Activated T-helper 1 cell treated with anti-CD3 and anti-CD28 coated beads, Interleukin-12 subunit alpha, Interleukin-12 subunit beta, Interleukin-2, Interleukin-4 antibody, amounts not matched to agents 30 ng/mL and 10 ng/mL and 1 ng/mL, durations not matched to agents 14 hours and 24 hours and 36 hours (primary cell): ENCODE data around the gene MED25. TPM values are rescaled to one million over a fixed set of nuclear protein-coding genes. Genes with fewer than 3 reads are reported as not detected.

Source experiments
- DNase-seq: peaks from one replicate; pipeline ENCODE4 v3.0.0; 2021; ENCODE audit warnings: low spot score
- H3K27ac Mint-ChIP-seq: one replicate; pipeline ENCODE4 v1.8.0; 2021; ENCODE audit warnings: mild to moderate bottlenecking, mixed read lengths
- H3K27me3 Mint-ChIP-seq: one replicate; pipeline ENCODE4 v1.8.0; 2022; ENCODE audit warnings: mild to moderate bottlenecking, moderate library complexity, mixed read lengths; ENCODE audit not compliant: insufficient read depth
- H3K36me3 Mint-ChIP-seq: one replicate; pipeline ENCODE4 v1.8.0; 2021; ENCODE audit warnings: low read depth, mixed read lengths
- H3K4me1 Mint-ChIP-seq: one replicate; pipeline ENCODE4 v1.8.0; 2021; ENCODE audit warnings: low read depth, mixed read lengths
- H3K4me3 Mint-ChIP-seq: one replicate; pipeline ENCODE4 v1.8.0; 2021; ENCODE audit warnings: mild to moderate bottlenecking, moderate library complexity, mixed read lengths
- H3K9me3 Mint-ChIP-seq: one replicate; pipeline ENCODE4 v1.8.0; 2021; ENCODE audit warnings: mixed read lengths
- intact Hi-C: fragments of 100-400 bp; cut with micrococcal nuclease; formaldehyde crosslinking; loops from one replicate; pipeline ENCODE4 v1.15.1; 2024
- total RNA-seq: library from RNA; stranded (reverse); gene quantifications from 2 replicates; pipeline ENCODE4 v1.2.3, GENCODE V29; 2022

The MED25 gene
- total RNA-seq, 1 donor from 2014 or later = 54.2 TPM

DNA sequence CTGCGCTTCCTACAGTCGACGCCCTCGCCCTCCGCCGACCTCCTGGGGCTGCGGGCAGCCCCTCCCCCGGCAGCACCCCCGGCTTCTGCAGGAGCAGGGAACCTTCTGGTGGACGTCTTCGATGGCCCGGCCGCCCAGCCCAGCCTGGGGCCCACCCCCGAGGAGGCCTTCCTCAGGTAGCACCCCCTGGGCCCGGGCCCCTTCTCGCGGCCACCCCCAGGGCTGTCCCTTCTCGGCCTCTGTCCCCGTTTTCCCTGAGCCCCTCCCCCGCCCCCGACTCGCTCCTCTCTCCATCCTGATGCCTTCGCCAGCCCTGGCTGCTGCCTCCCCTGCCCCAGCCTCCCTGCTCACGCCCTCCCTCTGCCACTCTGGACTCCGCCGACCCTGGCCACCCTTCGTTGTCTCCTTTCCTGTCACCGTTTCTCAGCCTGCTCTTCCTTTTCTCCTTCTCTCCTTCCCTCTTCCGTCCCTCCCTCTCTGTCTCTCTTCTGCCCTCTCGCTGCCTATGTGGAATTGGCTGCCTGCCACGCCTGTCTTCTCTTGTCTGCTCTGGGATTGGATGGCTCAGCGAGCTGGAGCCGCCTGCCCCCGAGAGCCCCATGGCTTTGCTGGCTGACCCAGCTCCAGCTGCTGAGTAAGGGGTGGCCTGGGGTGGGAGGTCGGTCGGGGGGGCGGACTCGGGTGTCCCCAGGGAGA lies 16.0 kb upstream of the MED25 start:
- no peak for DNase-seq
- intact Hi-C loops = no loop called here
- Mint-ChIP-seq H3K4me1 (peaks cover under 1% of the 10 kb centered on the region), H3K4me3 (no peak overlapping the region), H3K27ac (no peak overlapping the region), H3K9me3 (no peaks in the 10 kb centered on the region), H3K36me3 (peaks cover 16% of the 10 kb centered on the region), H3K27me3 (no peaks in the 10 kb centered on the region)

GRCh38 chr19:49802836-49803528 lies 15.1 kb upstream of the MED25 start:
- peaks cover 16% of the 10 kb centered on the region for H3K36me3 Mint-ChIP-seq
- no peak overlapping the region for H3K4me3 Mint-ChIP-seq
- H3K27ac Mint-ChIP-seq = no peak overlapping the region
- intact Hi-C loops = no loop called here
- no peaks in the 10 kb centered on the region for H3K9me3 Mint-ChIP-seq
- peaks cover 9% of the 10 kb centered on the region for H3K4me1 Mint-ChIP-seq
- DNase-seq = no peak
- H3K27me3 Mint-ChIP-seq = no peaks in the 10 kb centered on the region

- no peak overlapping the region for H3K27ac Mint-ChIP-seq
- intact Hi-C loops = no loop called here
- peaks cover 12% of the 10 kb centered on the region for H3K4me1 Mint-ChIP-seq
Measured at GRCh38 chr19:49803529-49803856, 14.6 kb upstream of the MED25 start.

GRCh38 chr19:49805822-49806619 lies 12.1 kb upstream of the MED25 start:
- intact Hi-C loops = no loop called here
- no peak overlapping the region for H3K4me3 Mint-ChIP-seq
- no peaks in the 10 kb centered on the region for H3K9me3 Mint-ChIP-seq
- H3K27ac Mint-ChIP-seq = no peak overlapping the region
- DNase-seq = no peak
- H3K4me1 Mint-ChIP-seq = peaks cover 25% of the 10 kb centered on the region
- peaks cover 20% of the 10 kb centered on the region for H3K36me3 Mint-ChIP-seq
- no peaks in the 10 kb centered on the region for H3K27me3 Mint-ChIP-seq

More at GRCh38 chr19:49803529-49803856, 14.6 kb upstream of the MED25 start:
- H3K9me3 Mint-ChIP-seq = no peaks in the 10 kb centered on the region
- H3K4me3 Mint-ChIP-seq = no peak overlapping the region
- no peaks in the 10 kb centered on the region for H3K27me3 Mint-ChIP-seq
- DNase-seq = no peak
- H3K36me3 Mint-ChIP-seq = peaks cover 16% of the 10 kb centered on the region

DNA sequence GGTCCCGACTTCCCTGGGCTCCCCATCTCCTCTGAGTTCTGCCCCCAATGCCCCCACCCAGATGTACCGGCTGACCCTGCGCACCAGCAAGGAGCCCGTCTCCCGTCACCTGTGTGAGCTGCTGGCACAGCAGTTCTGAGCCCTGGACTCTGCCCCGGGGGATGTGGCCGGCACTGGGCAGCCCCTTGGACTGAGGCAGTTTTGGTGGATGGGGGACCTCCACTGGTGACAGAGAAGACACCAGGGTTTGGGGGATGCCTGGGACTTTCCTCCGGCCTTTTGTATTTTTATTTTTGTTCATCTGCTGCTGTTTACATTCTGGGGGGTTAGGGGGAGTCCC lies 11.5 kb upstream of the MED25 start:
- peaks cover 20% of the 10 kb centered on the region for H3K36me3 Mint-ChIP-seq
- peaks cover 25% of the 10 kb centered on the region for H3K4me1 Mint-ChIP-seq
- no peak overlapping the region for H3K27ac Mint-ChIP-seq
- intact Hi-C loops = no loop called here
- no peak for DNase-seq
- no peaks in the 10 kb centered on the region for H3K27me3 Mint-ChIP-seq
- H3K9me3 Mint-ChIP-seq = no peaks in the 10 kb centered on the region
- H3K4me3 Mint-ChIP-seq = no peak overlapping the region

GRCh38 chr19:49807058-49807903 lies 10.8 kb upstream of the MED25 start:
- H3K27ac Mint-ChIP-seq = peak overlapping the region; percentile 70

DNA sequence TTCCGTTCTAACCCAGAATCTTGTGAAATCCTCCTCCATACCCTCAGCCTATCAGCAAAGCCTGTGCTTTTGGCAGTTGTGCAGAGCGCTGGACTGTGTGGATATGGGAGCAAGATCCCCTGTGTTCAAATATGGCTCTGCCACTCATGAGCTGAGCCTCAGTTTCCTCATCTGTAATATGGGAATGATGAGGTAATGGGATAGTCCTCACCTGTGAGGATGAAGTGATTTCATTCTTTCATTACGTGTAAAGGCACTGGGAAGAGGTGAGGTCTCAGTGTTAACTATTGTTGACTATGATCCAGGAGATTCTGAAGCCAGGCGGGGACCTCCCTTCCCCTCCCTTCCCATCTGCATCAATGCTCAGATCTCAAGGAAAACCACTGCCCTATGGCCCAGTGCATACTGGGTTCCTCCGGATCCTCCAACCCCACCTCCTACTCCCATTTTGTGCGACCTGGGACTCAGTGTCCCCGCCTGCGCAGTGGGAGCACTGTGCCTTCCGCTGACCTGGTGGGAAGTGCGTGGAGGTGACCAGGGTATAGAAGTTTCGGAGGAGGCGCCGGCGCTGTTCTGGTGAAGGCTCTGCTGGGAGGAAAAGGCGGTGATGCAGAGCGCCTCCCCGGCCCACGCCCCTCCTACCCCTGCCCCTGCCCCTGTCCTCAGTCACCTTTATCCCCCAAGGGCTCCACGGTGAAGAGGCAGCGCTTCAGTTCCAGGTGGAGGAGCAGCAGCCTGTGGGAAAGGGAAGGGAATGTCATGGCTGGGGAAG lies 10.0 kb upstream of the MED25 start:
- H3K4me1 Mint-ChIP-seq = peaks cover 36% of the 10 kb centered on the region
- intact Hi-C loops = loop anchor here (1.0 kb wide), 1 partner anchor 42 kb away; no protein-coding TSS in a partner anchor
- peak overlapping the region; percentile 51 for H3K4me3 Mint-ChIP-seq
- DNase-seq = no peak
- no peak overlapping the region for H3K27ac Mint-ChIP-seq
- H3K9me3 Mint-ChIP-seq = no peaks in the 10 kb centered on the region
- H3K27me3 Mint-ChIP-seq = no peaks in the 10 kb centered on the region
- peaks cover 16% of the 10 kb centered on the region for H3K36me3 Mint-ChIP-seq

More at GRCh38 chr19:49807058-49807903, 10.8 kb upstream of the MED25 start:
- no peak for DNase-seq
- Mint-ChIP-seq H3K36me3 (peaks cover 19% of the 10 kb centered on the region), H3K4me1 (peaks cover 28% of the 10 kb centered on the region), H3K27me3 (no peaks in the 10 kb centered on the region), H3K9me3 (no peaks in the 10 kb centered on the region), H3K4me3 (peak overlapping the region; percentile 51)
- intact Hi-C loops = no loop called here

GRCh38 chr19:49808711-49809159 lies 9.4 kb upstream of the MED25 start:
- Mint-ChIP-seq H3K27ac (peak overlapping the region; percentile 77), H3K4me3 (peak overlapping the region; percentile 85)
- DNase-seq = peak; percentile 73

DNA sequence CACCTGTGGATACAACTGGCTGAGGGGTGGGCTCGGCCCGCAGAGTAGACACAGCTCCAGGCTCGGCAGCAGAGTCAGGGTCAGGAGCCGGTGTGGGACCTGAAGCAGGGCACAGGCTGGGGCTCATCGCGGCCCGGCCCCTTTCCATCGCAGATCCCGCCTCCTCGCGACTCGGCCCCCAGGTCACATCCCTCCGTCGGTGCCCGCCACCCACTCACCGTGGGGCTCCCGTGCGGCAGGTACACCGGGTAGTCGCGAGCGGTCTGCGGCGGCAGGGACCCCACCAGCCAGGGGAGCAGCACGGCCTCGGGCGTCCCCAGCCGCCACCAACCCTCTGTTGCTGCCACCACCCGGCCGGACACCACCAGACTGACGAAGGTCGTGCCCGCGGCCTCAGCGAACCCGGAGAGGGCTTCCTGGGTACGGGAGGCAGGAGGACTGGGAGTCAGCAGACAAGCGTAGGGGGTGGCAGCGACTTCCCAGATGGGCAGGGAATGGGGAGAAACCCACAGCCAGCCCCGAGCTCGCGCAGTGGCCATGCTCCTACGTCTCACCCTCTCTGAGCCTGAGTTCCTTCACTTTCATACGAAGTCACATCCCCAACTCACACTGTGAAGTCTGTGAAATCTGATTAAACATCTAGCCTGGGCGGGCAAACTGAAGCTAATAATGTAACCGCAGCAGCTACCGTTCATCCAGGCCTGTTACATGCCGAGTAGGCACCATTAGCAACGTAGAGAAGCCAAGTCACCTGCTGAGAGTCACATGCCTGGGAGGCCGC lies 8.7 kb upstream of the MED25 start:
- Mint-ChIP-seq H3K4me3 (peak overlapping the region; percentile 85), H3K9me3 (no peaks in the 10 kb centered on the region), H3K27ac (peak overlapping the region; percentile 77), H3K36me3 (peaks cover 10% of the 10 kb centered on the region), H3K4me1 (peaks cover 42% of the 10 kb centered on the region), H3K27me3 (no peaks in the 10 kb centered on the region)
- intact Hi-C loops = no loop called here
- DNase-seq = peak; percentile 38

More at GRCh38 chr19:49808711-49809159, 9.4 kb upstream of the MED25 start:
- Mint-ChIP-seq H3K9me3 (no peaks in the 10 kb centered on the region), H3K27me3 (no peaks in the 10 kb centered on the region), H3K4me1 (peaks cover 42% of the 10 kb centered on the region), H3K36me3 (peaks cover 10% of the 10 kb centered on the region)
- intact Hi-C loops = loop anchor here (1.0 kb wide), 1 partner anchor 42 kb away; no protein-coding TSS in a partner anchor

DNA sequence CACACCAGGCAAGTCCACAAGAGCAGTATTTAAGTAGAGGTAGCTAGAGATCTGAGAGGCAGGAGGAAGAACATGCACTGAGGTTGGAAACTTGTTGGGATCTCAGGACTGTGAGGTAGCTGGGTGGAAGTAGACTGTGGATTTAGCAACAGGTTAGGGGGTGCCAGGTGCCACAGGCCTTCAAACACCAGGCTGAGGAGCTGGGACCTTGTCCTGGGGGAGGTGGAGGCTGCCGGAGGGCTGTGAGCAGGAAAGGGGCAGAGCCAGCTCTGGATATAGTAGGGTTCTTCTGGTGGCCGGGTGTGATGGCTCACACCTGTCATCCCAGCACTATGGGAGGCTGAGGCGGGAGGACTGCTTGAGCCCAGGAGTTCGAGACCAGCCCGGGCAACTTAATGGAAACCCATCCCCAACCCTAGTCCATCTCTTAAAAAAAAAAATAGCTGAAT lies 8.1 kb upstream of the MED25 start:
- intact Hi-C loops = loop anchor here (5.0 to 10.0 kb wide), 3 partner anchors 175 to 313 kb away; partner anchors contain the start of genes PRR12 and RPS11
- peak overlapping the region; percentile 68 for H3K4me3 Mint-ChIP-seq

DNA sequence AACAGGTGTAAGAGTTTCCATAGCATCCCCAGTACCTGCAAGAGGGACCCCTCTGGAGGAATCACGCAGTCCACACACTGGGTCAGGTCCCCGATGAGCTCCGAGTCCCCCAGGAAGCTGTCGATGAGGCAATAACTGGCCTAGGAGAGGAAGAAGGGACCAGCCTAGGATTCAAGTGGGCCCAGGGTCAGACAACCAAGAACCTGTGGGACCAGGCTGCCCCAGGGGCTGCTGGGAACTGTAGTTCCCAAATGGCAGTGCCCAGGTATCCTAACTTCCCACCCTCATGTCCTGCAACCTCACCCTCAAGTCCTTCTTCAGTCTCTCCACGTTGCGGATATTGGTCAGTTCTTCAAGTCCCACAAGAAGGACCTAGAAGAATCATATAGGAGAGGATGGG lies 6.8 kb upstream of the MED25 start:
- no peak for DNase-seq
- H3K4me1 Mint-ChIP-seq = peaks cover 42% of the 10 kb centered on the region
- no peaks in the 10 kb centered on the region for H3K27me3 Mint-ChIP-seq
- intact Hi-C loops = loop anchor here (5.0 to 10.0 kb wide), 3 partner anchors 173 to 314 kb away; partner anchors contain the start of genes PRR12 and RPS11
- H3K9me3 Mint-ChIP-seq = no peaks in the 10 kb centered on the region
- H3K27ac Mint-ChIP-seq = no peak overlapping the region
- H3K36me3 Mint-ChIP-seq = peaks cover 8% of the 10 kb centered on the region
- peak overlapping the region; percentile 39 for H3K4me3 Mint-ChIP-seq

More for the DNA sequence above, 8.1 kb upstream of the MED25 start:
- peaks cover 42% of the 10 kb centered on the region for H3K4me1 Mint-ChIP-seq
- H3K9me3 Mint-ChIP-seq = no peaks in the 10 kb centered on the region
- peaks cover 10% of the 10 kb centered on the region for H3K36me3 Mint-ChIP-seq
- peak overlapping the region; percentile 43 for H3K27ac Mint-ChIP-seq
- no peak for DNase-seq
- no peaks in the 10 kb centered on the region for H3K27me3 Mint-ChIP-seq
